ENCODE data around the gene SH3TC1.

DNA sequence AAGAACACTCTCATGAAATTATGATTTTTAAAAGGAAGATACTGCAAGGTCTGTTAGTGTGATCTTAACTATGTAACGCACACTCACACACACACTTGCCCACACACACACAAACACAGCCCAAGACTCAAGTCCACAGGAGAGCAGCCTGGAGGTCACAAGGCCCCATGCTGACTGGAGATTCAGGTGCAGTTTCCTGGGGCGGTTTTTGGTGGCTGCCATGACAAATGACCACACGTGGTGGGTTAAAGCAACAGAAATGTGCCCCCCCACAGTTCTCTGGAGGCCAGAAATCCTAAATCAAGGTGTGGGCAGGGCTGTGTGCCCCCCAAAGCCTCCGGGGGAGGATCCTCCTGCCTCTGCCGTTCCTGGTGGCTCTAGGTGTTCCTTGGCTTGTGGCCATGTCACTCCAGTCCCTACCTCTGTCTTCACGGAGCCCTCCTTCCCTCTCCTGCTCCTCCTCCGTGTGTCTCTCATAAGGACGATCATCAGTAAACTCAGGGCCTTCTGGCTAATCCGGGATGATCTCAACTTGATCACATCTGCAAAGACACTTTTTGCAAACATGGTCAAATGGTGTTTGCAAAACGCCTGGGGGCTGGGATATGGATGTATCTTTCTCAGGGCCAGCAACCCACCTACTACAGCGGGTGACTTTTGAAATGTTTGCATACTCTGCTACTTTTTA, 60.8 kb downstream of the SH3TC1 start:
- TF ChIP-seq CTCF (IDR thresholded peaks at IDR 0.05; ENCODE audit: low read depth, low read length), result no peak
- no peak for TF ChIP-seq POLR2A (IDR thresholded peaks at IDR 0.05; ENCODE audit: extremely low read depth, insufficient read length)
